Right lung (tissue), 5 donors: Measurements from ENCODE around the gene LGALS3. TPM values are rescaled to one million over a fixed set of nuclear protein-coding genes. Genes with fewer than 3 reads are reported as not detected.
A peak's percentile ranks its signal among the peaks of the same experiment; 100 is the strongest.

Experiments
- DNase-seq, 2 donors: peaks; one replicate each; pipeline ENCODE4 v3.0.0-alpha.2; 2013
- polyA plus RNA-seq, 5 donors: library from polyadenylated mRNA; unstranded; fragments of 120-200 nt; gene quantifications; one replicate each; pipeline versions ENCODE4 v1.2.1 to v1.2.3, GENCODE V29; 2013; ENCODE audit warnings: inconsistent platforms in 1 of 5, low replicate concordance in 1 of 5; ENCODE audit not compliant: insufficient read length in 5 of 5, insufficient read depth in 1 of 5

The LGALS3 gene
- polyA plus RNA-seq, 5 donors = 43.2 to 63.4 (median 45.7) TPM

DNA sequence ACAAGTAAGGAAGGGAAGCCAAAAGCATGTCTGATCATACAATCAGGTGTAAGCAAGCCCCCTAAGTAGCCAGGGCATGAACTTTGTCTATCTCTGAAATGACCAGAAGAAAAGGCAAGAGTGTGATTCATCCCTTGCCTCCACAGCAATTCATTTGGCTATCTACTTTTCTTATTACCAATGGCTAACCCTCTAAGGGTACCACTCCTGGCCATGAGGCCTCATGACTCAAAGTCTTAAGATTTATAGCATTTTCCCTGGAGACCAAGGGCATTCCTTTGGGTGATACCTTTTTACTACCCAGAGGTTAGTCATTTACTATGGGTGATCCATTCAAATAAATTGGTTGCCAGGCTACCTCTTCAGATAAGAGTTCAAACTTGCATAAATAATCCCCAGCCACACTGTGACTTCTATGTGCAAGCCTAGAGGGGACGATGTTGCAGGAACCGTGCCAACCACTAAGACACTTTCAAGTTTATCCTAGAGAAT lies 1.5 kb upstream of the LGALS3 start:
- DNase-seq = no peak

DNA sequence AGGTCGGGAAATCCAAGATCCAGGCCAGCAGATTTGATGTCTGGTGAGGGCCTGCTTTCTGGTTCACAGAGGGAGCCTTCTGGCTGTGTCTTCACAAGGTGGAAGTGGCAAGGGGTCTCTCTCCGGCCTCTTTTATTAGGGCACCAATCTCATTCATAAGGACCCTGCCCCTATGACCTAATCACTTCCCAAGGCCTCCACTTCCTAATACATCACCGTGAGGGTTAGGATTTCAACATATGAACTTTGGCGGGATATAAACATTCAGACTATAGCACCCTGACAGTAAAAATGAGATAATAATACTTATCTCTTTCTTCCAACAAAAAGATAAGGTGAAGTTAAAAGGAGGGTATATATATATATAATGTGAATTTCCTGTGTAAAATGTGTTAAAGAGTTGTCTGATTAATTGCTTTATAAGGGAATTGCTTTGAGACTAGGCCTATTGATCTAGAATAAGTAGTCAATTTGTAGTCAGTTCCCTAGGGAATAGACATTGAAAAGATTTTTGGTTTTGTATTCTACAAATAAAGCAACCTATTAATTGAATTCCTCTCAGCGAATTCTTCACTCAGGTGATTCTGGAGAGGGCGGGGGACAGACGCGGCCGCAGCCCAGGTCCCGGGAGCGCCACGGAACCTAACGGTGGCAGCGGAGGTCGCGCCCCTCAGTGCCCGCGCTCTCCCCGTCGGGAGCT lies 516 bp upstream of the LGALS3 start:
- DNase-seq = no peak

DNA sequence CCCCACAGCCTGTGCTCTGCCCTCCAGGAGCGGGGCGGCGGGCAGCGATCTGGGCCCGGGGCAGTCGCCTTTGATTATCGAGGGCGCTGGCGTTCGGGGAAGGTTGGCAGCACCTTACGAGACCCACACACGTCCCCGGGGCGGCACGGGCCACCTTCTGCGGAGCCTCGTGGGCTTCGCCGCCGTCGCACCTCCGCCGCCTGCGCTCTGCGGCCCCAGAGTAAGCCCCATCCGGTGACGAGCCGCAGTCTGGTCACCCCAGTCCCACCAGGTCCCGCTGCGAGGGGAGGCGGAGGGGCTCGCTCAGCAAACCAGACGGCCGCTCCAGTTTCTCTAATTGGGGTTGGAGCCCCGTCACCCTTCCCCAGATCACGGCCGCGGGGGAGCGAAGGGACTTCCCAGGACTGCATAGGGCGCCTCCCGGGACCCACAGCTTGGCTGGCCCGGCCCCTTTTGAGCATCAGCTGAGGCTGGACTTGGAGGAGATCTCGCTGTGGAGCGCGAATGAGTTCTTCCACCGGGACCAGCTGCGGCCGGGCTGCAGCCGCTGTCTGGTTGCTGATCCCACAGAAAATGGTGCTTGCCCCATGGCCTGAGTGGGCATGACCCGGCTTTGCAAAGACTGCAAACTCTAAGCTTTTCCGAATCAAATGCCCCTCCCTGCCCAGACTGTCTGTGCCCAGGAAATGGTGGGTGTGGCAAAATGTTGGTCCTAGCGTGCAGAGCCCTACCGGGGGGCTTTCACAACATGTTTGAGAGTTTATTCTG lies 560 bp downstream of the LGALS3 start:
- DNase-seq = peak in 1 of 2 donors; percentile 58

DNA sequence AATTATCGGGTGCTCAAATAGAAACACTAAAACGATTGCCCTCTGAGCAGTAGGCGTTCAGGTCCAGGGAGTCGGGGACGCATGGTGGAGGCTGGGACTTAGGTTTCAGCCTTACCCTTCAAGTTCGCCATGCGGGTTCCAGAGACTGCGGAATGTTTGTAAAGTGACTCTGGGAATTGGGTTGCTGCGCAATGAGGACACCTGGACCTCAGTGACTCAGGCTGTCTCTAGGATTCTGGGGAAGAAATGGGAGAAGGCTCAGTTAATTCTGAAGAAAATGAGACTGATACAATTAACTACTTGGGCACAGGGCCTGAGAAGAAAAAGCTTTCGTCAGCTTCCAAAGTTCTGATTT lies 1.1 kb downstream of the LGALS3 start:
- no peak for DNase-seq

DNA sequence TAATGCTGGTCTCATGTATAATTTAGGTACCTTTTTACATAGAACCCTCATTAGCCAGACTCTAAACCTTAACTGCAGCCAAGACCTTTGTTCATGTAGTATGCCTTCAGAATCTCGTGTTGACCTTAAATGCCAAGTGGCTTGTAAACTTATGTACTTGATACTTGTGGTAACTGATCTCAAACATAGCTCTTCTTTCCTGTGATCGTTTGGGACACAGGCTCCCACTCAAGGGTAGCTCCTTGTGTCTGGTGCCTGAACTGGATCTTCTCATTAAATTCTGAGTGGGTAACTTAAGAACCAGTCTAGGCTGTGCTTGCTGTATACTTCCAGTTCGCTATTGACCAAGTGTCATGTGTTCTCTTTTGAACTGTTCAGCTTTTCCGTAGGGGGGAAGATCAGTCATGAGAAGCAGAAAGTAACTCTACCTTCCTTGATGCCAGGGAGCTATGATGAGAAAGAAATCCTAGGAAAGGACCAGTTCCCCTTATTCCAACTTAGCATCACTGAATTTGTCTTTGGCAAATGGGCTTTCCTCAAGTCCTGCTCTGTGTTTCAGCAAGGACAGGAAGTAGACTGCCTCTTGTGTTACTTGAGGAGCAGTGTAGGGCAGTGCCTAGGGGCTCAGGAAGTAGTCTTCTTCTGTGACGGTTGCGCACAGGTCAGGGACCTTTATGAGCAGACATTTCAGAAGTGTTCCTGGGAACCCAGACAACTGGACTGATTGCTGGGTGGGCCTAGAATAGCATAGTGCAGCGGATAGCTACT lies 2.5 kb downstream of the LGALS3 start:
- DNase-seq = no peak

DNA sequence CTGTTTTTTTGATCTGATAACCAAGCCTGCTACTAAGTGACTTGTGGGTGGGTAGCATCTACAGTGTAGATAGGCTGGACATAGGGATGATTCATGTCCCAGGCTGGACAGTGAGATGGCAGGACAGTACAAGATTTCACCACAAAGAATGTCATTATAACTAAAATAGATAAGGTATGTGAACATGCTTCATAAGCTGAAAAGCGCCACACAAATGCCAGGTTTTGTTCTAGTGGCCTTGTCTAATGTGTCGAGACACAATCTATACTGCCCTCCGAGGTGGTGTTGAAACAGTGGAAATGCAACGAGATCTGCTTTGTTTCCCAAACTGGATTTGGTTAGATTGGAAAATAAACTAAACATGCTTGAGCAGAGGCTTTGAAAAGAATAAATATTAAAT lies 4.4 kb downstream of the LGALS3 start:
- no peak for DNase-seq

DNA sequence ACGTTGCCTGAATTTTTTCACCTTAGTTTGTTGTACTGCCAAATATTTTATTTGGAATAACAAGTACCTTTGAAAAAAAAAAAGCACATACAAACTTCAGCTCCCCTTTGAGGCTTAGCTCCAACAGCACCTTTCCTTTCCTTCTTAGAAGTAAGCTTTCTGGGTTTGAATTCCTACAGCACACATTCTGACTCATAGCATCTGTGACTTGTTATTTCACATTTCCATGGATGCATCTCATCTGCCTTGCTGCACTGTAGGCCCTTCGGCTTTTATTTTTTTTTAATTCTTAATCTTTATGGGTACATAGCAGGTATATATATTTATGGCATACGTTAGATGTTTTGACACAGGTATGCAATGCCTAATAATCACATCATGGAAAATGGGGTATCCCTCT lies 7.2 kb downstream of the LGALS3 start:
- DNase-seq = no peak

DNA sequence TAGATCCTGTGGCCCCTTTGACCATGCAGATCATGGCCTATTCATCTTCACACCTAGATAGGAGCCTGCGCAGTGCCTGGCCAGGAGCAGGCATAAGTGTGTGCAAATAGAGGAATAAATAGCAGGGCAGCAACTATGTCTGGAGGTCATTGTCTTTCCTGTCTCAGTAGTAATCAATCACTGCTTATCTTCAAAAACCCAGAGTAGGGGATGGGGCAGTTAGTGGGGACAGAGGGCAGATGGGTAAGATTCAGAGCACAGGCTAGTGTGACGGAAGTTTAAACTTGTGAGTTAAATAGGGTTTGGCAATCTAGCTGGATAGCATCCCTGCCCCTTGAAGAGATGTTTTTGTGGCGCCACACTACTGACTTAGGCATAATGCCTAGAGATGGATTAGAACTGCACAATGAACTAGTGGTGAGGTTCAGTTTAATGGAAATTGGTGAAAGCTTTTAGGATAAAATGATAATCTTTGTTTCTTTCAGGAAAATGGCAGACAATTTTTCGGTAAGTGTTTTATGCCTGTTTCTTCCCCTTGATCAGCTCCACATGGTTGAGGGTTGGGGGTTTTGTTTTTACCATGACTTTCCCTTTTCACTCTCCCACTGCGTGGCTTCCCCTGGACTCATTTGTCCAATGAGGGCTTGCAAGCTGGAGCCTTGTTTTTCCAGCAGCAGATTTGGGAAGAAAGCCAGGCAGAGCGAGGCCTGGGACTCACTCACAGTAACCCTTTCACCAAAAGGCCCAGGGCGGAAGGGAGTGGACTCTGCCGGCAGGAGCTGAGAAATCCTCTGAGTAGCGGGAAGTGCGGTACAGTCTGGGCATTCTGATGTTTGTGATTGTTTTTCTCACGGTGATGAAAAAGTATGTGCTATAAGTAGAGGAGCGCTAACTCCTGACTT lies 8.1 kb downstream of the LGALS3 start:
- peak; percentile 69 to 79 for DNase-seq

DNA sequence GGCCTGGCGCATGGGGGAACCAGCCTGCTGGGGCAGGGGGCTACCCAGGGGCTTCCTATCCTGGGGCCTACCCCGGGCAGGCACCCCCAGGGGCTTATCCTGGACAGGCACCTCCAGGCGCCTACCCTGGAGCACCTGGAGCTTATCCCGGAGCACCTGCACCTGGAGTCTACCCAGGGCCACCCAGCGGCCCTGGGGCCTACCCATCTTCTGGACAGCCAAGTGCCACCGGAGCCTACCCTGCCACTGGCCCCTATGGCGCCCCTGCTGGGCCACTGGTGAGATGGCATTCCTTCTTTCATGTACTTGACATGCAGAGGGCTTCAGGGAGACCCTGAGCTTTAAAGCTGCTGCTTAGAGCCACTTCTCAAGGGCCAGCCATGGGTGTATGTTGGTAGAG lies 9.0 kb downstream of the LGALS3 start:
- DNase-seq = no peak

DNA sequence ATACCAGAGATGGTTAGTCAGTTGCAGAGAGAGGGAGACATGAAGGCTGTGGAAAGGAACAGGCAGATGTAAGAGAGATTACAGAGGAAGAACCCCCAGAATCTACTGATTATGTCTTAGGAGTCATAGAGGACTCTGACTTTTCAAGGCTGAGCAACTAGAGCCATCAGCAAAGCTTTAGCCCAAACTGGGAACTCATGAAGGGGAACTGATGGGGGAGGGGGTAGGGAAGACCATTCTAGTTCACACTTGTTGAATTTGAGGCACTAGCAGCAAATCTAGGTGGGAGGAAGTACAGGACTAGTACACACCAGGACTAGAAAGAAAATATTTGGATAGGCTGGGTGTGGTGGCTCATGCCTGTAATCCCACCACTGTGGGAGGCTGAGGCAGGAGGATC lies 10.1 kb downstream of the LGALS3 start:
- no peak for DNase-seq

DNA sequence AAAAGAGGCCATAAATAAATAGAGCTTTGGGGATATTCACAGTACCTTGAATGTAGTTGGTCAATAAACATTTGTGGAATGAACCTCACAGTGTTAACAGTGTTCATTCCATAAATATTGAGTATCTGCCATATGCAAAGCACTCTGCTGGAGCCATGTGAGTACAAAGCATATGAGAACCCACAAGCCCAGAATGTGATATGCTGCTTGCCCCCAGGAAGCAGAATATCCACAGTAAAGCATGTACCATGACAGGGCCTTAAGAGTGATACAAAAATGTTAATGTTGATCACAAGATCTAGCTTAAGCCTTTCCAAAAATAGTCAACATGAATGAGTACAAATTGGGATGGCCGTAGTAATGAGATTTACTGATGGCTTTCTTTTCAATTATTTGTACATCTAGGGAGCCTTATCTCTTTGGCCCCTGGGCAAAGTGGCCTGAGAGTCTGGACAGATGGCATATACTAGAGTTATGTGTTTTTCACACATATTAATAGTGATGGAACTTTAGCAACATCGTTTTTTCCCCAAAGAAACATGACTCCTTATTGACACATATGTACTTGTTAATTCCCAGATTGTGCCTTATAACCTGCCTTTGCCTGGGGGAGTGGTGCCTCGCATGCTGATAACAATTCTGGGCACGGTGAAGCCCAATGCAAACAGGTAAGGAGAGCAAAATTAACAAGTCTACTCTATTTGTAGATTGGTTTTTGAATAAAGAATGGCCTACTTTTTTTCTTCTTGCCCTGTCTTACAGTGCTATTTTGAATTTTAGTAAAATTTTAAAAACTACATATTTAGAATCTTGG lies 10.9 kb downstream of the LGALS3 start:
- DNase-seq = no peak

DNA sequence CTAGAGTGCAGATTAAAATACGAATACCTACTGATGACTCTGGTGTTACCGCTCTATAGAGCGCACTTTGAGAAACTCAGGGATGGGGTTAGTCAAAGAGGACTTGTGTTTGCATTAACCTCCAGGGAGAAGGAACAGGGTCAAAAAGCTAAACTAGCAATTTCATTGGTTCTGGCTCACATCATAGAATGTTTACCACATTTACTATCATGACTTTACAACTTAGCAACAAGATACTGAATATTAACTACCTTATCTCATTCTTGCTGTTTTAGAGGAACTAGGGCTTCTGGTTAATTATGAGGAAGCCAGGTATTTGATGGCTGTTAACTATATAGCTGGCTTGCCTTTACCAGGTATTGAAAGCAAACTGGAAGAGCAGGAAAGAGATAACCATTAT lies 12.8 kb downstream of the LGALS3 start:
- no peak for DNase-seq

DNA sequence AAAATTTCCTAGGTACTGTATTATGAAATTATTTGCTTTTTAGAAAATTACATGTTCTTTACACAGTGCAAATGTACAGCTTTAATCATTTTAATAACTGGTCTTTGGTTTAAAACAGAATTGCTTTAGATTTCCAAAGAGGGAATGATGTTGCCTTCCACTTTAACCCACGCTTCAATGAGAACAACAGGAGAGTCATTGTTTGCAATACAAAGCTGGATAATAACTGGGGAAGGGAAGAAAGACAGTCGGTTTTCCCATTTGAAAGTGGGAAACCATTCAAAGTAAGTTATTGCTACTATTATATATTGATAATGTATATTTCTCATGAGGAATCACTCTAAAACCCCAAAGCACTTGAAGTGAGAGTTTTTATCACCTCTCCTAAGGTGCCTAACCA lies 13.4 kb downstream of the LGALS3 start:
- no peak for DNase-seq

DNA sequence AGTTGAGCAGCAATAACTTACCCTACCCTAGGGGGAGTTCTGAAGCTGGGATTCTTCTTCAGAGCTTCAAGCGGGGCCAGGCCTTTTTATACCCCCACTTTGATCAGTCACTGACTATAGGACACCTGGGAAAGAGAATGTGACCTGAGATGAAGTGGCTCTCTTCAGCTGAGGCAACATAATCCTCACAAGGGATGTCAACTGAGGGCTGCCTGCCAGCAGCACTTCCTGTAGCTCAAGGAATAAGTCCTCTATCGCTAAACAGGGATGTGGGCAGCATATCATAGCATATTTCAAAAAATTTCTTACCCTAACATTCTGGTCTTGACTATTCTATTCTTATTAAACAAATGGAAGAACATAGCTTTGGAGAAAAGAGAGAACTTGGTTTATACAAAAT lies 17.4 kb downstream of the LGALS3 start:
- DNase-seq = no peak

DNA sequence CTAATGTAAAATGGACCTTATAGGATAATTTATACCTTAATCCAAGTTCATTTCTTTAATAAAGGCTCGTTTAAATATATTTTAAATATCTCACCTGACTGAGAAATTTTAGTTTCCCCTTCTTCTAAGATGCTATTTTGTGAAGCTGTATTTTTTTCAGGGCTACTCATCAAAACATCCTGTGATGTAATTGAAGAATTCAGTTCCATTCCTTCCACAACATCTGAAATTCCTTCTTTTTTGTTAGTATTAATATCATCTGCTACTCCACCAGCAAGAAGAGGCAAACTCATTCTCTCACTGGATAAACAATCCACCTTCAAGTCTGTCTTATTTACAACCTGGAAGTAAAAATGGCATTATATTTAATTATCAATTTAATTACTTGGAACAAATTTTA lies 22.5 kb downstream of the LGALS3 start:
- DNase-seq = no peak

DNA sequence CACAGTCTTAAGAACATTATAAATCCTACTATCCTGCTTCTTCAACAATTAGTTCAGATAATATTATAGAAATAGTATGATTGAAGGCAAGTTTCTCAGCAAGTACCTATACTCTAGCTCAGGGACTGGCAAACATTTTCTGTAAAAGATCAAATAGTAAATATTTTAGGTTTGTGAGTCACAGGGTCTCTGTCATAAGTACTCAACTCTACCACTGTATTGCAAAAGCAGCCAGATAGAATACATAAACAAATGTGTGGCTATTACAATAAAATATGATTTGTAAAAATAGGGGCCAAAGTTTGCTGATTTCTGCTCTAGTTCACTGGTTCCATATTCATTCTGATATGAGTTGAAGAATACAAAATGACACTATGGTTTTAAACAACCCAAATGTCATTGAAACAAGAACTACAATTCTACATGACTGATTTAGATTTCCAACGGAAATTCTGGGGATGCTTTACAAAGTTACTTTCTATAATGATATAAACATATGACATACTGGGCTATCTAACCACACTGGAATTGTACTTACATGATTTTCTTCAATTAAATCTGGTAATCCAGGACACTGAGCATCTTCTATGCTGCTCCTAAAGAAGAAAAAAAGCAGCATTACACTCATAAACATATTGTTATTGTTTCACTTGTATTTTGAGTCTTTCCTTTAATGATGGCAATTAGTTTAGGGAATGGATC lies 23.2 kb downstream of the LGALS3 start:
- DNase-seq = no peak

DNA sequence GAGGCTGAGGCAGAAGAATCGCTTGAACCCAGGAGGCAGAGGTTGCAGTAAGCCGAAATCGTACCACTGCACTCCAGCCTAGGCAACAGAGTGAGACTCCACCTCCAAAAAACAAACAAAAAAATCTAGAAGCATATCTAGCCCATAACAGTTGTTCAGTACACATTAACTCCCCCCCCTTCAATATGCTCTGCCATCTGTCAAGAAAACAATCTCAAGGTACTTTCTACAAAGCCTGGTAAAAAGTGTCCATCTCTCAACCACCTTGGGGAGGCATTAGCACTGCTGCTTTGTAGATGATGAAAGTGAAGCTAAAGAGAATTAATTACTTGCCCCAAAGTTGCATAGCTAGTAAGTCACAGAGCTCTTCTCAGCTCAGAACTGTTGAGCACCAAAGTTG lies 24.9 kb downstream of the LGALS3 start:
- DNase-seq = no peak

DNA sequence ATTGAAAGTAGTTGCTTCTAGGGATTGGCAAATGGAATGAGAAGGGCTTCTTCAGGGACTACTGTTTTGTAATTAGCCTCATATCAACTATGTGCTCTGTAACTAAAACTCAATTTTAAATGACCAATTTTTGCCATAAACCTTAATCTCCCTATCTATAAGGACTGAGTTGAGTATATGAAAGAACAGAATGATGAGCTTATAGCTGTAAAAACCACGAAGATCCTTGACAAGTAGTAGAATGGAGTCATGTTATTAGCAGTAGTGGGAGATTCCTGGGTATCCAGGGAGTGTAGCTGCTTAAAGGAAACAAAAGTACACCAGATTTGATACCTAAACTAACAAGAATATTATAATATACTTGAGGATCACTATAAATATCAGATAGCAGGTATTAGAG lies 28.0 kb downstream of the LGALS3 start:
- DNase-seq = no peak

DNA sequence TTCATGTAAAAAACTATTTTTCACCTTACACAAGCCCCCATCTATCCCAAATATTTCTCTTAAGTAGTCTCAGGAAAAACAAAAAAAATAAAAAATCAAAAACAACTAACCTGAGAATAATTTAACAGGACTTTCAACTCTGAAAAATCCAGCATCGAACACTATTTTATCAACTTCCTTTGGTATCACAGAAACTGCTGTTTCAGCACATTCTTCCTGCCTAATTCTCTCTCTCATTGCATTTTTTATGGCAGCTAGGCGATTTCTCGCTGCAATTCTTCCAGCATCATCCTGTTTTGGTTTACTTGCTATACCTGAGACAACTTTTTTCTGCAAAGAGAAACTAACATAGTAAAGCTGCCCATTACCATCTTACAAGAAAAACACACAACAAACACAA lies 29.4 kb downstream of the LGALS3 start:
- no peak for DNase-seq

DNA sequence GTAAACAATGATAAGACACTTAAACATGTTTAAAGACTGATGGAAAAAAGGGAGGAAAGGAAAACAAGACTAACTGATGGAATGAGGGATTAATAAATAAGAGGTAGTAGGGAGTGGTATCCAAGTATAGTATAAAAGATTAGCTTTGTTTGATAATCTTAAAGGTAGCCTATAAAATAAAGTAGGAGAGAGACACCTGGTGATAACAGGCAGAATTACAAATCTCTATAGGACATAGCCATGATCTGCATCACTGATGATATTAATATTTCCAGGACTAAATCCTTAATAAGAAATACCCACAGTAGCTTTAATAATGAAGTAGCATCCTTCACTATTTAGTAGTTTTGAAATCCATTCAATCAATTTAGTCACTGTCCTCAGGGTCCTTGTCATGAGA lies 31.9 kb downstream of the LGALS3 start:
- DNase-seq = peak; percentile 16 to 33
